Measurements from ENCODE around the gene GSTM2.

GSTM2 gene

GRCh38 chr1:109657395-109657794, 10.5 kb upstream of the GSTM2 start:
- H3K9me2 ChIP-seq (replicated peaks; ENCODE audit: low read depth, low read length): no peaks in the 10 kb centered on the region
- no peaks in the 10 kb centered on the region for H4K20me1 ChIP-seq (ENCODE audit: insufficient read depth, low read length, poor library complexity, severe bottlenecking)
- peak overlapping the region; percentile 77 for H3K4me2 ChIP-seq (ENCODE audit: low read depth, low read length, poor library complexity, severe bottlenecking)
- no peaks in the 10 kb centered on the region for H3K9me3 ChIP-seq (ENCODE audit: insufficient read depth, low read depth, low read length)
- H3K4me1 ChIP-seq (ENCODE audit: insufficient read depth, low read length, poor library complexity, severe bottlenecking): peaks cover 15% of the 10 kb centered on the region
- H3F3A ChIP-seq (ENCODE audit: low read depth): no peaks in the 10 kb centered on the region
- H3K4me3 ChIP-seq (ENCODE audit: low read length, poor library complexity, severe bottlenecking): no peak overlapping the region
- no peak overlapping the region for H3K9ac ChIP-seq (ENCODE audit: low read depth, low read length, poor library complexity, severe bottlenecking)
- H3K27me3 ChIP-seq (ENCODE audit: insufficient read depth, low read length, poor library complexity, severe bottlenecking): no peaks in the 10 kb centered on the region
- H3K36me3 ChIP-seq (ENCODE audit: insufficient read depth, low read length): no peaks in the 10 kb centered on the region
- TF ChIP-seq CTCF (conservative IDR thresholded peaks at IDR 0.05; ENCODE audit: low read length) (no peak), EZH2phosphoT487 (IDR thresholded peaks at IDR 0.05; ENCODE audit: borderline replicate concordance) (no peak)
- H2AFZ ChIP-seq (ENCODE audit: low read length): no peak overlapping the region
- no peaks in the 10 kb centered on the region for H3K79me2 ChIP-seq (ENCODE audit: insufficient read depth, low read length)

GRCh38 chr1:109657970-109658369, 9.9 kb upstream of the GSTM2 start:
- no peak overlapping the region for H2AFZ ChIP-seq (ENCODE audit: low read length)
- TF ChIP-seq EZH2phosphoT487 (IDR thresholded peaks at IDR 0.05; ENCODE audit: borderline replicate concordance): no peak
- TF ChIP-seq CTCF (conservative IDR thresholded peaks at IDR 0.05; ENCODE audit: low read length): no peak

GRCh38 chr1:109658533-109659042, 9.3 kb upstream of the GSTM2 start:
- H4K20me1 ChIP-seq (ENCODE audit: insufficient read depth, low read length, poor library complexity, severe bottlenecking): no peaks in the 10 kb centered on the region
- H3K36me3 ChIP-seq (ENCODE audit: insufficient read depth, low read length): no peaks in the 10 kb centered on the region
- no peak overlapping the region for H3K4me2 ChIP-seq (ENCODE audit: low read depth, low read length, poor library complexity, severe bottlenecking)

More at GRCh38 chr1:109657970-109658369, 9.9 kb upstream of the GSTM2 start:
- no peaks in the 10 kb centered on the region for H4K20me1 ChIP-seq (ENCODE audit: insufficient read depth, low read length, poor library complexity, severe bottlenecking)
- no peaks in the 10 kb centered on the region for H3K9me3 ChIP-seq (ENCODE audit: insufficient read depth, low read depth, low read length)
- H3K9me2 ChIP-seq (replicated peaks; ENCODE audit: low read depth, low read length): no peaks in the 10 kb centered on the region
- H3K4me3 ChIP-seq (ENCODE audit: low read length, poor library complexity, severe bottlenecking): no peak overlapping the region
- no peaks in the 10 kb centered on the region for H3K79me2 ChIP-seq (ENCODE audit: insufficient read depth, low read length)
- no peaks in the 10 kb centered on the region for H3F3A ChIP-seq (ENCODE audit: low read depth)
- no peaks in the 10 kb centered on the region for H3K36me3 ChIP-seq (ENCODE audit: insufficient read depth, low read length)
- H3K4me2 ChIP-seq (ENCODE audit: low read depth, low read length, poor library complexity, severe bottlenecking): no peak overlapping the region
- peaks cover 15% of the 10 kb centered on the region for H3K4me1 ChIP-seq (ENCODE audit: insufficient read depth, low read length, poor library complexity, severe bottlenecking)
- no peaks in the 10 kb centered on the region for H3K27me3 ChIP-seq (ENCODE audit: insufficient read depth, low read length, poor library complexity, severe bottlenecking)
- H3K9ac ChIP-seq (ENCODE audit: low read depth, low read length, poor library complexity, severe bottlenecking): no peak overlapping the region

More at GRCh38 chr1:109658533-109659042, 9.3 kb upstream of the GSTM2 start:
- H2AFZ ChIP-seq (ENCODE audit: low read length): no peak overlapping the region
- peaks cover 15% of the 10 kb centered on the region for H3K4me1 ChIP-seq (ENCODE audit: insufficient read depth, low read length, poor library complexity, severe bottlenecking)
- H3K9me3 ChIP-seq (ENCODE audit: insufficient read depth, low read depth, low read length): no peaks in the 10 kb centered on the region
- no peaks in the 10 kb centered on the region for H3F3A ChIP-seq (ENCODE audit: low read depth)
- H3K27me3 ChIP-seq (ENCODE audit: insufficient read depth, low read length, poor library complexity, severe bottlenecking): no peaks in the 10 kb centered on the region
- no peaks in the 10 kb centered on the region for H3K79me2 ChIP-seq (ENCODE audit: insufficient read depth, low read length)
- no peaks in the 10 kb centered on the region for H3K9me2 ChIP-seq (replicated peaks; ENCODE audit: low read depth, low read length)
- H3K4me3 ChIP-seq (ENCODE audit: low read length, poor library complexity, severe bottlenecking): no peak overlapping the region
- TF ChIP-seq CTCF (conservative IDR thresholded peaks at IDR 0.05; ENCODE audit: low read length) (no peak), EZH2phosphoT487 (IDR thresholded peaks at IDR 0.05; ENCODE audit: borderline replicate concordance) (no peak)
- H3K9ac ChIP-seq (ENCODE audit: low read depth, low read length, poor library complexity, severe bottlenecking): no peak overlapping the region

All from Loucy (cell line).